ACC112 (cell line): ENCODE measurements around the gene CRB3.

Experiments
- H2AFZ ChIP-seq: fragments of 200-600 bp; sonication (generic); one replicate; pipeline ENCODE4 v1.6.0; 2017; ENCODE audit warnings: antibody characterized with exemption, low read length; ENCODE audit not compliant: unreplicated experiment
- H3K27ac ChIP-seq: fragments of 200-600 bp; sonication (generic); 2 replicates; pipeline ENCODE4 v1.5.1; 2014; ENCODE audit warnings: low read depth, mild to moderate bottlenecking, antibody characterized with exemption, low read length, moderate library complexity
- H3K27me3 ChIP-seq: fragments of 200-600 bp; sonication (generic); 2 replicates; pipeline ENCODE4 v1.6.1; 2014; ENCODE audit warnings: mild to moderate bottlenecking, antibody characterized with exemption, low read length, moderate library complexity, mixed read lengths; ENCODE audit not compliant: insufficient read depth
- H3K36me3 ChIP-seq: fragments of 200-600 bp; sonication (generic); 2 replicates; pipeline ENCODE4 v1.6.1; 2016; ENCODE audit warnings: mild to moderate bottlenecking, antibody characterized with exemption, low read length, moderate library complexity, mixed read lengths; ENCODE audit not compliant: insufficient read depth
- H3K4me1 ChIP-seq: fragments of 200-600 bp; sonication (generic); one replicate; pipeline ENCODE4 v1.6.1; 2016; ENCODE audit warnings: low read length, mixed read lengths; ENCODE audit not compliant: insufficient read depth, unreplicated experiment, control insufficient read depth
- H3K4me3 ChIP-seq: fragments of 200-600 bp; sonication (generic); 2 replicates; pipeline ENCODE4 v1.5.1; 2014; ENCODE audit warnings: mild to moderate bottlenecking, low read depth, low read length
- H3K79me2 ChIP-seq: fragments of 200-600 bp; sonication (generic); one replicate; pipeline ENCODE4 v1.6.0; 2016; ENCODE audit warnings: low read length; ENCODE audit not compliant: control insufficient read depth, unreplicated experiment, insufficient read depth

The CRB3 gene, protein sequence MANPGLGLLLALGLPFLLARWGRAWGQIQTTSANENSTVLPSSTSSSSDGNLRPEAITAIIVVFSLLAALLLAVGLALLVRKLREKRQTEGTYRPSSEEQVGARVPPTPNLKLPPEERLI

DNA sequence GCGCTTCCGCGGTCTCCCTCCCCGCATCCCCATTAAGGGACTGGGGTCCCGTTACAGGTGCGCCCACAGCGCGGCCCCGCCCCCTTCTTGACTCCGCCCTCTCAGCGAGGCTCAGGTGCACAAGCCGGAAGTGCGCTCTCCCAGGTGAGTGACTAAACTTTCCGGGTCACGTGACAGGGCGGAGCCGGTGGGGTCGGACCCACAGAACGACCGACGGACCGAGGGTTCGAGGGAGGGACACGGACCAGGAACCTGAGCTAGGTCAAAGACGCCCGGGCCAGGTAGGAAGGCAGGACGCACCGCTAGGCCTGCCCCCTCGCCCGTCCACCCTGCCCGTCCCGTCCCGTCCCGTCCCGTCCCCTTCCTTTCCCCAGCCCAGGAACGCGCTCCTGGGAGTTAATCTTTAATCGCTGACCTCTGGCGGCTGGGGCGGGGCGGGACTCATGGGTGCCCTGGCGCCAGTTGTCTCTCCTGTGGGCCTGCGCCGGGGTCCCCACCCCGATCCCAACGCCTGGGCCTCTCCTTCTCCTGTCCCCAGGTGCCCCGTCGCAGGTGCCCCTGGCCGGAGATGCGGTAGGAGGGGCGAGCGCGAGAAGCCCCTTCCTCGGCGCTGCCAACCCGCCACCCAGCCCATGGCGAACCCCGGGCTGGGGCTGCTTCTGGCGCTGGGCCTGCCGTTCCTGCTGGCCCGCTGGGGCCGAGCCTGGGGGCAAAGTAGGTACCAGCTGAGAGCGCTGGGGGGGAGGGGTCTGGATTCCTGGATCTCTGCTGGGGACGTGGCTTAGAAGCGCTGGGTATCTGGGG, at the start of gene CRB3:
TSS of gene CRB3 (plus strand) at position 202 of the 804 bp plus-strand sequence. CDS start at position 633, 431 bp downstream.
- H3K36me3 ChIP-seq, result no peaks in the 10 kb centered on the region
- no peak within 1 kb of the TSS for H2AFZ ChIP-seq
- H3K4me1 ChIP-seq, result no peaks in the 10 kb centered on the region
- H3K4me3 ChIP-seq, result no peak within 1 kb of the TSS
- H3K27ac ChIP-seq, result no peak within 1 kb of the TSS
- no peaks in the 10 kb centered on the region for H3K79me2 ChIP-seq
- peaks cover 23% of the 10 kb centered on the region for H3K27me3 ChIP-seq

DNA sequence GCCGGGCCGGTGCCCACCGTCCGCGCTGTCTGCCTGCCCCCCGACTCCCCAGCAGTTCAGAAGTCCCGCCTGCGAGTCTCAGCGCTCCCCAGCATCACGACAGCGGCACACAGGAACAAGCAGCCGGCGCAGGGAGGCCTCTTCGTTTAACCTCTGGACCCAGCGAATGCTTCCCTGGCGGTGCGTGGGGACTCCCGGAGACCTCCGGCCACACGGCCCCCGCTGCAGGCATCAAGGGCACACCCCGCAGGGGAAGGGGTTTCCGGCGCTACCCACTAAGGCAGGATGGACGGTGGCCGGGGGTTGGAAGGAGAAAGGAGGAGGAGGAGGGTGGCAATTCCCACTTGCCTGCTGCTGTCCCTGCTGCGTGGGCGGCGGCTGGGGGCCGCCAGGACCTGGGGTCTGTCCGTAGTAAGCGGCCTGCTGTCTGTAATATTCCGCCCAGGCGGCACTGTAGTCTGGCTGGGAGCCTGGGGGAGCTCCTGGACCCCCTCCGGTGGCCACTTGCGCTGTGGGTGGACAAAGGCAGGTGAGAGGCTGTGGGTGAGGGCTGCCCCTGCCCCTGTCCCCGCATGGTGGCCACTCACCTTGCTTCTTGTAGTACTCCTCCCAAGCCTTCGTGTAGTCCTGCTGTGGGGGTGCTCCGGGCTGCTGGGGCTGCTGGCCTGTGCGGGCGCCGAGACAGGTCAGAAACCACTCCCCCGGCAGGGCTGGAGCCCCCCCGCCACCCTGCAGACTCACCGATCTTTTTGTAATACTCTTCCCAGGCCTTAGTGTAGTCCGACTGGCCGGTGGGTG, 49.1 kb upstream of the CRB3 start:
- Histone ChIP-seq H3K36me3 (no peaks in the 10 kb centered on the region), H3K79me2 (peaks cover 9% of the 10 kb centered on the region), H2AFZ (no peak overlapping the region), H3K4me3 (no peak overlapping the region), H3K27ac (no peak overlapping the region), H3K27me3 (no peaks in the 10 kb centered on the region), H3K4me1 (no peaks in the 10 kb centered on the region)

DNA sequence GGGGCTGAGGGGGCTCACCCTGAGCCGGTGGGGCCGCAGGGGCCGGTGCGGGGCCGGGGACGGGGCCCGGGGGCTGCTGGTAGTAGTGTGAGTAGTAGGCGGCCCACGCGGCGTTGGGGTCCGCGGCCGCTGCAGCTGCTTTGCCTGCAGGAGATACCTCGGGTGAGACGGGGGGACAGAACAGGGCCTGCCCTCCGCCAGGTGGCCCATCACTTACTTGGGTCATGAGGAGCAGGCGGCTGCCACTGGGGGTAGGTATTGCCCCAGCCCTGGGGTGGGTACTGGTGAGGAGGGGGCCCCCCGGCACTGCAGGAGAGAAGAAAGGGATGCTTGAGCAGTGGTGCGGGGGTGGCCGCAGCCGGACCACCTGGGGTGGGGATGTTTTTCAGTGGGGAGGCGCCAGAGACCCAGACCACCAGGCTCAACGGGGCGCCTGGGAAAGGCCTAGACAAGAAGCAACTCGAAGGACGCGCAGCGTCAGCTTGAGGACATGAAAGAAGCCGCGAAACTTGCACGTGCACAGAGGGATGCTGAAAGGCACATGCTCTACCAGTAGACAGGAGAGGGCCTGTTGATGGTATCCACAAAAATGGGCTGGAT, 48.4 kb upstream of the CRB3 start:
- no peaks in the 10 kb centered on the region for H3K36me3 ChIP-seq
- no peak overlapping the region for H2AFZ ChIP-seq
- no peaks in the 10 kb centered on the region for H3K27me3 ChIP-seq
- H3K4me3 ChIP-seq, result no peak overlapping the region
- no peaks in the 10 kb centered on the region for H3K4me1 ChIP-seq
- no peak overlapping the region for H3K27ac ChIP-seq
- peaks cover 16% of the 10 kb centered on the region for H3K79me2 ChIP-seq

DNA sequence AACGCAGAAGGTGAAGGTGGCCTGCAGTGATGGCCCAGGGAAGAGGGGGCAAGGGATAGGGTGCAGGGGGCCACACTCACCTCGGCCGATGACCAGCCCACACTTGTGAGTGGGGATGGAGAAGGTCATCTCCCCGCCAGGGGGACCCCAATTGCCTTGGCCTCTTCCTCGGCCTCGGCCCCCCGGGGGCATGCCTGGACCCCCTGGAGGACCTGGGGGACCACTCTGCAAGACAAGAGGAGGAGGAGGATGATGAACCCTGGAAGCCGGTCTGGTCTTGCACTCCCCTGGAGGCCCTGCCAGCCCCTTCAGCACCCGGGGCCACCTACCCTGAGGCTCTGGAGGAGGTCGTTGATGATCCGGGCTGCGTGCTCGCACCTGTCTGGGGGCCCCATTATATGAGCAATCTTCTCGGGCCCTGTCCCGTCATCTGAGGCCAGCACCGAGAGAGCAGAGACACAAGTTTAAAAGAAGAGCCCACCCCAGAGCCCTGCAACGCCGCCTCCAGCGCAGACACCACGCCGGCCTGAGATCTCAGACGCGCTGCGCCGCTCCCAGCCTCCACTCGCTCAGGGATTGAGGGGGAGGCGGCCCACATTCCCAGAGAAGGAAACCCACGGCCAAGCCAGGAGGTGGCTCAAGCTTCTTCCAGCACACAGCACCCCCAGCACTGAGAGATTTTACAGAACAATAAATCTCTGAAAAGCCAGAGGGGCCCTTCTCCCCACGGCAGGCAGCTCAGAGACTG, 47.2 kb upstream of the CRB3 start:
- H3K4me3 ChIP-seq, result no peak overlapping the region
- no peak overlapping the region for H3K27ac ChIP-seq
- H3K4me1 ChIP-seq, result no peaks in the 10 kb centered on the region
- H3K36me3 ChIP-seq, result no peaks in the 10 kb centered on the region
- peaks cover 27% of the 10 kb centered on the region for H3K79me2 ChIP-seq
- no peak overlapping the region for H2AFZ ChIP-seq
- H3K27me3 ChIP-seq, result no peaks in the 10 kb centered on the region

DNA sequence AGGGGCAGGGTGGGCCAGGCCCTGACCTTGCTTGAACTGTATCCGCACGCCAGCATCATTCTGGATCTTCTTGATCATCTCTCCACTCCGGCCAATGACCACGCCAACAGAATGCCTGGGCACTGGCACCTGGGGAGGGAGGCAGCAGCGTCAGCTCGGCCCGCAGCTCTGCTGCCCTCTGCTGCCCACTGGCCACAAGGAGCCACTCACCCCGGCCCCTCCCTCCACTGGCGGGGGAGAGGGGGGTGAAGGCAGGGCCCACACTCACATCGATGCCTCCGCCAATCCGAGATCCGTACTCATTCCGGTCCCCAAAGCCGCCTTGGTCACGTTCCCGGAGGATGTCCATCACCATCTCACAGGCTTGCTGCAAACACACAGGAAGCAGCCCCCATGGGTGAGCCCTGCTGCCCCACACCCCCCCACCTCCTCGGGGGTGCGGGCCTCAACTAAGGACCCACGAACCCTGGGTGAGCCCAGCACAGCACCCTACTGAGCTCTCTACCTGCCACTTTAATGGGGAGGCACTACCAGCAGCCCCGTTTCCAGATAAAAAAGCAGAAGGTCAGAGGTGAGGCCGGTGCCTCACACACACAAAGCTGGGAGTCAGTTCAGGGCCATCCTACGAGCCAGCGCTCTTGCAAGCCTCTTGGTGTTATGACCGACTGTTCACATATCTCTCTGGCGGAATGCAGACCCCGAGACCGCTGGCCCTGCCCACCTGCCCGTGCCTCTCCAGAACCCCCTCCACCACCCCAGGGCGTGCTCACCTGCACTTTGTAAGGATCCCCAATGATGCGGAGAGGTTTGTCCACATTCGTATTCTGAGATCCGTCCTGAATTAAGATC, 46.1 kb upstream of the CRB3 start:
- Histone ChIP-seq H3K27me3 (no peaks in the 10 kb centered on the region), H3K79me2 (peaks cover 38% of the 10 kb centered on the region), H3K4me3 (no peak overlapping the region), H2AFZ (no peak overlapping the region), H3K4me1 (peaks cover 6% of the 10 kb centered on the region), H3K36me3 (no peaks in the 10 kb centered on the region), H3K27ac (no peak overlapping the region)

DNA sequence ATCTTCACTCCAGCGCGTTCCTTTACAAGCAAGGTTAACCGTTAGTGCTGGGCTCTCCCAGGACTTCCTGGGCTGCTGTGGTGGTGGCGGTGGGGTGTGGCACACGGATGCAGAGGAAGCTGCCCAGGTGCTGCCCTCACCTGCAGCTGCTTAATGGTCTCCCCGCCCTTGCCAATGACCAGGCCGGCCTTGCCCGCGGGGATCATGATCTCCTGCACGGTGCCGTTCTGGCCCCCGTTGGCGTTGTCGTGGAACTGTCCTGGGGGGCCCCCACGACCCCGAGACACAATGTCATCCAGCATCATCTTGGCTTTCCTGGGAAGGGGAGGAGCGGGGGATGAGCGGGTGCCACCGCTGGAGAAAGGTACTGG, 45.5 kb upstream of the CRB3 start:
- Histone ChIP-seq H3K36me3 (no peaks in the 10 kb centered on the region), H3K4me1 (peaks cover 10% of the 10 kb centered on the region), H3K27ac (no peak overlapping the region), H3K27me3 (no peaks in the 10 kb centered on the region), H2AFZ (no peak overlapping the region), H3K4me3 (no peak overlapping the region), H3K79me2 (peaks cover 44% of the 10 kb centered on the region)

DNA sequence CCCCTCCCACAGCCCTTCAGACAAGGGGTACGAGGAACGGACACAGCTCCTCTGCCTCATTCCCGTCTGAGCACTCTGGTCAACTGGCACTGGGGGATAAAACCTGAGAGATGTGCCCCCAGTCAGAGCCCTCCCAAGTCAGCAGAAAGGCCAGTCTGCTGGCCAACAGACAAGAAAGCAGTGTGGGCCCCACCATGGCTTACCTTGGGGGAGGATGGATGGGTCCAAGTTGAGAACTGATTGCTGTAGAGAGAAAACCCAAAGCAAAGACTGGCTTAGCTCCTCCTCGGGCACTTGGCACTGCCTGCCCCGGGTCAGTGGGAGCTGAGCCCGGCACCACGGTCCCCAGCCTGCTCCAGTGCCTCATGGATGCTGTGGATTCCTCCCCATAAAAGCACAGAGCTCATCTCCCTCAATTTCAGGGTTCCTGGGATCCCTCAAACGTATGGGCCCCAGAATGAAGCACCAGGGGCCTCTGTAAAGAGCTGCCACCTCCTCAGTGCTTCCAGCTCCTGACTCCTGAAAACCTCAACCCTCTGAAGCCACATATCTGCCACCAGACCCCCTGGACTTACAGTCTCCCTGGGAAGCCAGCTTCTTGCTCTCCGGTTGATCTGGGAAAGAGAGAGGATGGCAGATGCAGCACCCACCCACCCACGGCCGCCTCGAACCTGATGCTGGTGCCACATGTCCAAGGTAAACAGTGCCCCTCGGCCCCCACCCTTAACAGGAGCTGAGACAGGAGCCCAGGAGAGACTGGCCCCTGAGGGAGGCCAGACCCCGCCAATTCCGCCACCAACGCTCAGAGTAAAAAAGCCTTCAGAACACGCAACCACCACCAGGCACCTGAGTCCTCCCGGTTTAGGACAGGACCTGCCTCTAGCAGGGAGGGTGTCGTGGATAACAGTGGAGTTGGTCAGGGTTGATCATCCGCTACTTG, 42.7 kb upstream of the CRB3 start:
- peaks cover 51% of the 10 kb centered on the region for H3K79me2 ChIP-seq
- no peaks in the 10 kb centered on the region for H3K36me3 ChIP-seq
- no peak overlapping the region for H2AFZ ChIP-seq
- H3K27me3 ChIP-seq, result no peaks in the 10 kb centered on the region
- H3K4me1 ChIP-seq, result peaks cover 14% of the 10 kb centered on the region
- H3K4me3 ChIP-seq, result no peak overlapping the region
- H3K27ac ChIP-seq, result no peak overlapping the region

DNA sequence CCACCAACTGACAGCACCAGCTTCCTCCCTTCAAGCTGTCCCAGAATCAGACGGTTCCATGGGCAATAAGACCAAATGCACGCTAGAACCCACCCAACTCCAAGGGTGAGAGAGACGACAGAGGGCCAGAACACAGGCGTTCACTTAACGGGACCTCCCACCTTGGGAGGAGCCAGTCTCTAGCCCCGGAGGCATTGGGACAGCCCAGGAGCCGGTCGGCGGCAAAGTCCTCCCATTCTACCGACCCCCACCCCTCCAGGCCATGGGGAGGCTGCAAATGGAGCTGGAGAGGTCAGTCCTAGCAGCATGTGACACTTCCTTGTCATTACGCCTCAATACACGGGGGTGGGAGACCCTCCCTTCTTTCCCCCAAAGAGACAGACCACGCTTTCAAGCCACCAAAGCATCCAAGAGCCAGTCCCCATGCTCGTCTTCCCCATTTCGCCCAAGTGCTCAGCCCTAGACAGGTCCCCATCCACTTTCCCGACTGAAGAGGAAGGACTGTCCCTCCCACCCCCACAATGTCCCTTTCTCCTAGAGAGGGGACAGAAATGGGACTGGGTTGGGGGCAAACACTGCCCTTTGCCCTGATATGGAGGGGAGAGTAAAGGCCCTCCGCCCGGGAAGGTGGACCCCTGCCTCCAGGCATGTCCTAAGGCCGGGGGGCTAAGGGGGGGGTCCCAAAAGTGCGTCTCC, 40.4 kb upstream of the CRB3 start:
- Histone ChIP-seq H2AFZ (no peak overlapping the region), H3K4me1 (peaks cover 14% of the 10 kb centered on the region), H3K36me3 (no peaks in the 10 kb centered on the region), H3K27ac (peak overlapping the region; percentile 48; the same call in 1 of the 2 replicates), H3K27me3 (no peaks in the 10 kb centered on the region), H3K79me2 (peaks cover 51% of the 10 kb centered on the region), H3K4me3 (peak overlapping the region; percentile 98)
